ENCODE results near the gene GBE1.

GRCh38 chr3:81442758-81443456 is 318.5 kb downstream of the GBE1 start:
- TF ChIP-seq CTCF (IDR thresholded peaks at IDR 0.05), result no peak
- TF ChIP-seq POLR2AphosphoS5 (IDR thresholded peaks at IDR 0.05), result no peak

Data from breast epithelium (tissue), 3 donors.